Renal pelvis (tissue), 3 donors: Measurements from ENCODE around the gene KSR1. TPM values are rescaled to one million over a fixed set of nuclear protein-coding genes. Genes with fewer than 3 reads are reported as not detected.

Experiments used
- polyA plus RNA-seq, 3 donors: library from polyadenylated mRNA; unstranded; fragments of 120-200 nt; gene quantifications; one replicate each; pipeline ENCODE4 v1.2.1, GENCODE V29; 2013; ENCODE audit not compliant: insufficient read length in 3 of 3

KSR1 gene
- polyA plus RNA-seq, 3 donors, result 44.8 to 79.0 (median 77.5) TPM

Other genes starting within 250 kb of the KSR1 start
- gene WSB1, start 162.3 kb upstream of the KSR1 start, polyA plus RNA-seq, result 100 to 1,000 TPM; 162 to 439 (median 372) TPM
- gene LGALS9, start 174.7 kb downstream of the KSR1 start, polyA plus RNA-seq, result 10 to 100 TPM; 17.2 to 19.7 (median 18.4) TPM